Loucy (cell line): ENCODE measurements around the gene SOAT2.

Source experiments
- CTCF ChIP-seq: fragments of 200-600 bp; sonication (generic); conservative IDR thresholded peaks from 2 replicates; pipeline ENCODE4 v1.5.1; 2014; ENCODE audit warnings: mild to moderate bottlenecking, antibody characterized with exemption, low read length
- EZH2phosphoT487 ChIP-seq: fragments of 200-600 bp; IDR thresholded peaks from 2 replicates; pipeline ENCODE4 v1.6.1; 2018; ENCODE audit warnings: antibody characterized with exemption, mild to moderate bottlenecking, moderate library complexity, borderline replicate concordance

DNA sequence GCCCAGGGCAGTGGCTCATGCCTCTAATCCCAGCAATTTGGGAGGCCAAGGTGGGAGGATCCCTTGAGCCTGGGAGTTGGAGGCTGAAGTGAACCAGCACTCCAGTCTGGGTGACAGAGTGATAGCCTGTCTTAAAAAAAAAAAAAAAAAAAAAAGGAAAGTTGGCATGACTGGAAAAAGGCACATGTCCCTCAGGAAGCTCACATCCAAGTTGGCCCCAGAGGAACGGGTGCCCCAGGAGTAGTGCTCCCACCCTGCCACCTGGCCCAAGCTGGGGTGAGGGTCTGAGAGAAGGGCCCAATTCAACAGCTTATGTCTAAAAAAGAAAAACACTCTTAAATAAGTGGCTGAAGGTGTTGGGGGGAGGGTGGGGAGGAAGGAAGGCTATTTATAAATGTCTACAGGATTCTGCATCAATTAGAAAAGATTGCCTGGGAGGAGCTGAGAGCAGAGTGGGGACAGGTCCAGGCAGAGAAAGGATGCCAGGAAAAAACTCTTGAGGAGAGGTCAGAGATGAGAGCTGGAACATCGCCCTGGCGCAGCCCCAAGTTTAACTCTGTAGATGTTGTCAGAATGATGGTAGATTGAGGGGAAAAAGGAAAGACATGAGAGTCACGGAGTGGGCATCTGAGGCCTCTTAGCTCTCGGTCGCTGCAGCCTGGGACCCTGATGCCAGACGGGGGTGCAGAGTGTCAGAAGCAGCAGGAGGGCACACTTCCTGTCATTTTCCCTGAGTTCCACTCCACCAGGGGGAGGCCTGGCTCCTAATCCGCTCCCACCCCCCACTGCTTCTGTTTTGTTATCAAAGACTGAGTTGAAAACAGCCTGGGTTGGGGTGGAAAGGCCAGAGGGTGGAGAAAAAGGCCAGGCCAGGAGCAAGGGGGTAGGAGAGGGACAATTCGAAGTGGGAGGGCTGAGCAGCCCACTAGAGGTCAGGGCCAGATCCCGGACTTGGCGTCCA lies 31.4 kb upstream of the SOAT2 start:
- TF ChIP-seq CTCF (no peak), EZH2phosphoT487 (no peak)
